Body of pancreas (tissue), 4 donors: ENCODE results near the gene GALP.

Experiments
- CTCF ChIP-seq, 7 experiments: fragments of 450-650 bp in 4 of 7; fragments of 200-600 bp in 3 of 7; sonication (generic) in 3 of 7; IDR thresholded peaks; one replicate each; pipeline ENCODE4 v1.5.1; 2016 to 2019; ENCODE audit warnings: antibody characterized with exemption in 7 of 7
- POLR2A ChIP-seq, 3 donors: fragments of 450-650 bp; IDR thresholded peaks; one replicate each; pipeline ENCODE4 v1.6.1; 2016; ENCODE audit warnings: antibody characterized with exemption in 3 of 3, mild to moderate bottlenecking in 2 of 3

- no peak for TF ChIP-seq POLR2A (IDR thresholded peaks at IDR 0.05)
- TF ChIP-seq CTCF (IDR thresholded peaks at IDR 0.05), result no peak
These were observed 26.2 kb downstream of the GALP start, which contains the start of gene ZSCAN5C for GRCh38 chr19:56201973-56202372.
